Limb (tissue), 2 donors: ENCODE data around the gene PLXNB1.

ENCODE experiments used
- DNase-seq, 2 donors: peaks; one replicate each; pipeline ENCODE4 v3.0.0-alpha.2; 2016; ENCODE audit errors: extremely low spot score in 2 of 2

PLXNB1 gene

GRCh38 chr3:48406443-48407431 is 23.1 kb downstream of the PLXNB1 start:
- DNase-seq: peak in 1 of 2 donors; percentile 11

GRCh38 chr3:48405971-48406370 is 23.9 kb downstream of the PLXNB1 start:
- no peak for DNase-seq

GRCh38 chr3:48405343-48405881 is 24.5 kb downstream of the PLXNB1 start:
- peak in 1 of 2 donors; percentile 17 for DNase-seq

GRCh38 chr3:48404440-48405342 is 25.2 kb downstream of the PLXNB1 start:
- DNase-seq: no peak

- DNase-seq: no peak
Measured at GRCh38 chr3:48403533-48404439, 26.1 kb downstream of the PLXNB1 start.

- DNase-seq: no peak
Measured at GRCh38 chr3:48402907-48403306, 27.0 kb downstream of the PLXNB1 start.

- DNase-seq: peak in 1 of 2 donors; percentile 22
Measured at GRCh38 chr3:48402281-48402732, 27.6 kb downstream of the PLXNB1 start.

- peak in 1 of 2 donors; percentile 20 for DNase-seq
Measured at GRCh38 chr3:48401434-48401901, 28.4 kb downstream of the PLXNB1 start.

- peak; percentile 39 to 63 for DNase-seq
Measured at GRCh38 chr3:48400824-48401433, 29.0 kb downstream of the PLXNB1 start.

- peak in 1 of 2 donors; percentile 25 for DNase-seq
Measured at GRCh38 chr3:48399387-48400172, 30.3 kb downstream of the PLXNB1 start.

GRCh38 chr3:48398701-48399386 is 31.0 kb downstream of the PLXNB1 start:
- DNase-seq: peak in 1 of 2 donors; percentile 24

- peak in 1 of 2 donors; percentile 22 for DNase-seq
Measured at GRCh38 chr3:48397767-48398681, 31.9 kb downstream of the PLXNB1 start.

GRCh38 chr3:48395714-48396113 is 34.2 kb downstream of the PLXNB1 start:
- DNase-seq: no peak

- DNase-seq: no peak
Measured at GRCh38 chr3:48394391-48394790, 35.5 kb downstream of the PLXNB1 start.

- no peak for DNase-seq
Measured at GRCh38 chr3:48388966-48389365, 40.9 kb downstream of the PLXNB1 start.

GRCh38 chr3:48387634-48388033 is 42.3 kb downstream of the PLXNB1 start:
- DNase-seq: no peak

- DNase-seq: no peak
Measured at GRCh38 chr3:48372862-48373435, 56.9 kb downstream of the PLXNB1 start.
